ENCODE data around the gene C10orf71.

The C10orf71 gene

GRCh38 chr10:49362596-49363260 lies 63.8 kb downstream of the C10orf71 start:
- no peak for DNase-seq

GRCh38 chr10:49363309-49364031 lies 64.5 kb downstream of the C10orf71 start:
- DNase-seq: no peak

- no peak for DNase-seq
Observed at GRCh38 chr10:49364051-49364450, 65.1 kb downstream of the C10orf71 start.

GRCh38 chr10:49364747-49365146 lies 65.8 kb downstream of the C10orf71 start:
- no peak for DNase-seq

- DNase-seq: no peak
Observed at GRCh38 chr10:49365275-49365674, 66.3 kb downstream of the C10orf71 start.

GRCh38 chr10:49365675-49366415 lies 66.9 kb downstream of the C10orf71 start:
- DNase-seq: no peak

GRCh38 chr10:49366460-49366859 lies 67.5 kb downstream of the C10orf71 start:
- no peak for DNase-seq

GRCh38 chr10:49367600-49367999 lies 68.6 kb downstream of the C10orf71 start:
- DNase-seq: no peak

- no peak for DNase-seq
Observed at GRCh38 chr10:49368256-49368655, 69.3 kb downstream of the C10orf71 start.

- no peak for DNase-seq
Observed at GRCh38 chr10:49369216-49370162, 70.5 kb downstream of the C10orf71 start.

GRCh38 chr10:49370326-49371100 lies 71.5 kb downstream of the C10orf71 start:
- no peak for DNase-seq

GRCh38 chr10:49371967-49372366 lies 73.0 kb downstream of the C10orf71 start:
- no peak for DNase-seq

GRCh38 chr10:49373361-49373760 lies 74.4 kb downstream of the C10orf71 start:
- DNase-seq: no peak

GRCh38 chr10:49374740-49375139 lies 75.8 kb downstream of the C10orf71 start:
- no peak for DNase-seq

GRCh38 chr10:49375611-49376010 lies 76.6 kb downstream of the C10orf71 start:
- DNase-seq: no peak

Measured in T-helper 9 cell (primary cell).